IMR-90 (cell line): ENCODE data around the gene CDYL2.

Source experiments
- CEBPB ChIP-seq: IDR thresholded peaks from 2 replicates; pipeline ENCODE4 v1.6.1; 2012; ENCODE audit warnings: low read depth, low read length, improper control_type of control experiment
- CHD1 ChIP-seq: IDR thresholded peaks from 2 replicates; pipeline ENCODE4 v1.6.1; 2012; ENCODE audit warnings: low read depth, low read length, improper control_type of control experiment
- NFE2L2 ChIP-seq: fragments of 150-350 bp; IDR thresholded peaks from 2 replicates; pipeline ENCODE4 v1.6.1; 2016; ENCODE audit warnings: low read depth, mild to moderate bottlenecking, low read length
- POLR2A ChIP-seq: IDR thresholded peaks from 2 replicates; pipeline ENCODE4 v1.6.1; 2012; ENCODE audit warnings: mild to moderate bottlenecking, low read depth, low read length
- SMC3 ChIP-seq: fragments of 150-350 bp; IDR thresholded peaks from 2 replicates; pipeline ENCODE4 v1.6.1; 2016; ENCODE audit warnings: low read depth, mild to moderate bottlenecking, antibody characterized with exemption, low read length, moderate library complexity
- TF ChIP-seq, protein P1 (sequence below): conservative IDR thresholded peaks from 2 replicates; pipeline ENCODE4 v1.5.1; 2012; ENCODE audit warnings: mild to moderate bottlenecking, low read depth, low read length, improper control_type of control experiment

DNA sequence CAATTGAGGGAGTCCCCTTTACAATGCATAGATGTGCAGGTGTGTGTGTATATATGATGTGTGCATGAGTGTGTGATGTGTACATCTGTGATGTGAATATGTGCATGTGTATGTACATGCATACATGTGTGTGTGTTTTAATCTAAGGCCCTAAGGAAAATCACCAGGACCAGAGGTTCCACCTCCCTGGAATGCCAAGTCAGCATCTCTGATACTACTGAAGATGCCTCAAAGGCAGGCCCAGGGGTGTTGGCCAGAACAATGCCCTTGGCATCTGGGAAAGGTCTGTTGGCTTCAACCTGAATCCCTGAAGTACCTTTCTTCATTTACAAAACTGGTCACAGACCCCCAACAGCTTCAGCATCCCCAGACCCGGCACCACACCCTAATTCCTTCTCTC lies 129.5 kb downstream of the CDYL2 start:
- TF ChIP-seq, protein P1, sequence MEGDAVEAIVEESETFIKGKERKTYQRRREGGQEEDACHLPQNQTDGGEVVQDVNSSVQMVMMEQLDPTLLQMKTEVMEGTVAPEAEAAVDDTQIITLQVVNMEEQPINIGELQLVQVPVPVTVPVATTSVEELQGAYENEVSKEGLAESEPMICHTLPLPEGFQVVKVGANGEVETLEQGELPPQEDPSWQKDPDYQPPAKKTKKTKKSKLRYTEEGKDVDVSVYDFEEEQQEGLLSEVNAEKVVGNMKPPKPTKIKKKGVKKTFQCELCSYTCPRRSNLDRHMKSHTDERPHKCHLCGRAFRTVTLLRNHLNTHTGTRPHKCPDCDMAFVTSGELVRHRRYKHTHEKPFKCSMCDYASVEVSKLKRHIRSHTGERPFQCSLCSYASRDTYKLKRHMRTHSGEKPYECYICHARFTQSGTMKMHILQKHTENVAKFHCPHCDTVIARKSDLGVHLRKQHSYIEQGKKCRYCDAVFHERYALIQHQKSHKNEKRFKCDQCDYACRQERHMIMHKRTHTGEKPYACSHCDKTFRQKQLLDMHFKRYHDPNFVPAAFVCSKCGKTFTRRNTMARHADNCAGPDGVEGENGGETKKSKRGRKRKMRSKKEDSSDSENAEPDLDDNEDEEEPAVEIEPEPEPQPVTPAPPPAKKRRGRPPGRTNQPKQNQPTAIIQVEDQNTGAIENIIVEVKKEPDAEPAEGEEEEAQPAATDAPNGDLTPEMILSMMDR = no peak
- TF ChIP-seq CEBPB = no peak
- TF ChIP-seq SMC3 = no peak
- TF ChIP-seq NFE2L2 = no peak
- TF ChIP-seq CHD1 = no peak
- TF ChIP-seq POLR2A = no peak
